Measurements from ENCODE around the gene MTMR6.

Gene MTMR6

DNA sequence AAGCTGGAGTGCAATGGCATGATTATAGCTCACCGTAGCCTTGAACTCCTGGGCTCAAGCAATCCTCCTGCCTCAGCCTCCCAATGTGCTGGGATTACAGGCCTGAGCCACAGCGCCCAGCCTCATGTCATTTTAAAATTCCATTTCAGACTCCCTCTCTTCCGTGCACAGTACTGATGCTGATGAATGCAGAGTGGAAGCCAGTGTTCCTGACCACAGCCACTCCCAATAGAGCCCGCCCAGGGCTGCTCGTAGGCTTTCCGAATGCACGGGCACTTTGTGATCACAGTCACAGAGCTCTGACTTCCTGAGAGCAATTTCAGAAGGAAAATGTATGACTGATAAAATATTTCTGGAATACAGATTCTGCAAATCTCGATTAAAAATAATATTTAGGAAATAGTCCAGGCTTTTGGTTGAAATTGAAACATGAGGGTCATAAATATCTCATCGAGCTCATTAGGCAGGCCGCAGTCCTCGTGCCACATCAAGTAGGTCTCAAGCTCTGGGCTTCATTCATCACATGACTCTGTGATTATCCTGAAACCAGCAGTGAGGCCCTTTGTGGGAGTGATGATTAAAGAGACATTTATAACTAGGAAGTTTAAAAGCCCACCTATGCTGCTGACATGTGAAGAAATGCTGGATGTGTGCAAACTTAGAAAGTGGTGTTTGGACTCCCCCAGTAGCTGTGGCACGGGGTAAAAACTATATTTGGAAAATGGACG, 76.3 kb downstream of the MTMR6 start:
- no peak for TF ChIP-seq CTCF (IDR thresholded peaks at IDR 0.05; ENCODE audit: insufficient read depth, missing control alignments)
- DNase-seq (ENCODE audit: insufficient read length, low spot score) (no peak), FAIRE-seq (no peak)

- TF ChIP-seq CTCF (IDR thresholded peaks at IDR 0.05; ENCODE audit: insufficient read depth, missing control alignments) = no peak
- DNase-seq (ENCODE audit: insufficient read length, low spot score) (no peak), FAIRE-seq (no peak)
Measured at GRCh38 chr13:25207291-25207810, 79.9 kb downstream of the MTMR6 start.

- TF ChIP-seq CTCF (IDR thresholded peaks at IDR 0.05; ENCODE audit: insufficient read depth, missing control alignments) = no peak
- FAIRE-seq (no peak), DNase-seq (ENCODE audit: insufficient read length, low spot score) (no peak)
Measured at GRCh38 chr13:25204863-25205262, 82.4 kb downstream of the MTMR6 start.

- no peak for DNase-seq (ENCODE audit: insufficient read length, low spot score)
- no peak for FAIRE-seq
- TF ChIP-seq CTCF (IDR thresholded peaks at IDR 0.05; ENCODE audit: insufficient read depth, missing control alignments) = no peak
Measured at GRCh38 chr13:25203127-25203740, 84.1 kb downstream of the MTMR6 start.

GRCh38 chr13:25200783-25201182, 86.5 kb downstream of the MTMR6 start:
- no peak for TF ChIP-seq CTCF (IDR thresholded peaks at IDR 0.05; ENCODE audit: insufficient read depth, missing control alignments)
- no peak for DNase-seq (ENCODE audit: insufficient read length, low spot score)
- FAIRE-seq = no peak

- FAIRE-seq = no peak
- DNase-seq (ENCODE audit: insufficient read length, low spot score) = no peak
- no peak for TF ChIP-seq CTCF (IDR thresholded peaks at IDR 0.05; ENCODE audit: insufficient read depth, missing control alignments)
Measured at GRCh38 chr13:25198647-25199046, 88.6 kb downstream of the MTMR6 start.

DNA sequence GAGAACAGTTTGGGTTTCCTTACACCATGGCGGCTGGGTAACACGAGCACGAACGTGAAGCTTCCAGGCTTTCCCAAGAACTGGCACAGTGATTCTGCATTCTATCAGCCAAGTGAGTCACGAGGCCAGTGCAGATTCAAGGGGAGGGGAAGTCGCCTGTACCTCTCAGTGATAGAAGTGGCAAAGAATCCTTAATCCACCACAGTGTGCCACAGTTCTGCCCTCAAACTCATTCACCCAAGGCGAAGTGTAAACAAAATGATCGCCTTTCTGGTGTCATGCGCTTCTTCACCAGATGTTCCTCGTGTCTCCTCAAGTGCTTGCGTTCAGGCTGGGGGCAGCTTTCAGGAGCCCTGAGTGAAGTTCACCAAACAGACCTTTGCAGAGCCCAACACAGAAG, 90.3 kb downstream of the MTMR6 start:
- TF ChIP-seq CTCF (IDR thresholded peaks at IDR 0.05; ENCODE audit: insufficient read depth, missing control alignments) = no peak
- DNase-seq (ENCODE audit: insufficient read length, low spot score) (no peak), FAIRE-seq (no peak)

All from D721Med (cell line).